Stimulated activated CD4-positive, alpha-beta T cell treated with anti-CD3 and anti-CD28 coated beads, Interleukin-4, amount 100 ng/mL, for 24 hours (primary cell): ENCODE data around the gene TWIST1.

Source experiments
- DNase-seq: peaks from one replicate; pipeline ENCODE4 v3.0.0-alpha.2; 2020

TWIST1 gene

DNA sequence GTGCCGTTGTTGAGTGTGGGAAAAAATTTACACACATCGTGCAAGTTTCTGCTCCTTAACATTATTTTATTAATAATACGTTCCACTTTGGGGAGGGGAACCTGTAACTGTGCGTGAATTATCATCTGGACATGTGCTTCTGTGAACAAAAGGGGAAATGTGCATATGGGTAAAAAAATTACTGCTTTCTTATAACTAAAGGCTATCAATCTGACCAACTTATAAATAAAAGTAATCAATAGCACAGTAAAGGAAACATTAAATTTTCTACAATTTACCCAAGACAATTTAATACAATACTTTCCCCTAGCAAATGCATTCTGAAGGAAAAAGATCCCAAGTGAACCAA is 4.5 kb downstream of the TWIST1 start:
- DNase-seq: no peak

DNA sequence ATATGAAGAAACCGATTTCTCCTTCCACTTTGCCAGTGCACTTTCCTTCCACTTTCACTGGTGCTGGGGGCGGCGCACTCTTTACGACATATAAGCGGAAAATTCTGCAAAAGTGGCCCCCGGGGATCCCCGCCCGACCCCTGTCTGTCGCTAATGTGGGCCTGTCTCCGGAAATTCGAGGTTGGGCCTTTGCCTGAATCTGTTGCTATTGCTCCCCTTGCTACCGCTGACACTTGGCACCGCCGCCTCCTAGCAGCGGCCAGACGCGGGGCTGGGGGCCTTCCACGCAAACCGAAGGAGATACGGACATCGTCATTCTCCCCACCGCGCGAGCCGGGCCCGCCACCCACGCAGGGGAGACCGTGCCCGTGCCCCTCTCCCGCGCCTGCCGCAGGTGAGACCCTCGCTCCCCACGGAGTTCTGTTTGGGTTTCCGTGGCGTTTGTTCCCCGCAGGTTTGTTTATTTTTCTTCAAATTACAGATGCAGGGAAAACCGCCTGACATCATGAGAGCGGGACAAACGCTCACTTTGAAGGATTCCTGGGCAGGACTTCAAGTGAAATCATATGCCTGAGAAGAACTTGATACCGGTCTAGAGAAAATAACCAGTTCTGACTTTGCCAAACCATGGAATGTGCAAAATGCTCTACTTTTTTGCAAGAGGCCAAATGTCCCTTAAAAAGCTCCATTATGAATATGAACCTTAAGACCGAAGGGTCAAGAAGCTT is 5.0 kb downstream of the TWIST1 start:
- DNase-seq: no peak

DNA sequence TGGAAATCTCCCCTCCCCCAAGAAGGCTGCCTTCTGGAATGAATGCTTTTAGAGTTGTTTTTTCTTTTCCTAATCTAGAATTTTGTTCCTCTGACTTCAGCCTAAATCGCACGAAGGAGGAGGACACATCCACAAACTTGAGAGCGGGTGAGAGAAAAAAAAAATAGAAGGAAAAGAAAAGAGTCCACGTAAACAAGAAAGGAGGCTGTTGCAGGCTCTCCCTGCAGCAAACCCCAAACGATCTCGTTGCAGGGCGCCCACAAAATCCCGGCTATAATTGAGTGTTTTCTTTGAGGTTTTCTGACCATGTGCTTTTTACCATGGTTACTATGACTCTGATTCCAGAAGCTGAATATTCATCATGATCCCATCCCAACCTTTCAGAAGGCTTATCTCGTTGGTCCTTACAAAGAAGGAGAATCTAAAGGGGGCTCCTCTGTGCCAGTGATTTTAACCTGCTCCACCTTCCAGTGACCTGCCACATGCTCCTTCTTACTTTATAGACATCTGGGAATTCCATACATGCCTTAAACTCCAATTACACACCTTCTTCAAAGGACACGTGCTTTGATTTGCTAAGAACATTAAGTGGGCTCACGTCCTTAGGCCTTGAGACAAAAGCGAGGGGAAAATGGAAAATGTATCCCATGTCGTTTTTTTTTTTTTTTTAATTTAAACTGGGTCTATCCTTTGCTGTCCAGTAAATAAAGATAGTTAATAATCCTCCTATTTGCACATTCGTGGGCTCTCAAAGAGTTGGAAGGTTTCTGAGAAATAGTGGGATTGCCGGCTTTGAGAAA is 5.8 kb downstream of the TWIST1 start:
- DNase-seq: no peak

DNA sequence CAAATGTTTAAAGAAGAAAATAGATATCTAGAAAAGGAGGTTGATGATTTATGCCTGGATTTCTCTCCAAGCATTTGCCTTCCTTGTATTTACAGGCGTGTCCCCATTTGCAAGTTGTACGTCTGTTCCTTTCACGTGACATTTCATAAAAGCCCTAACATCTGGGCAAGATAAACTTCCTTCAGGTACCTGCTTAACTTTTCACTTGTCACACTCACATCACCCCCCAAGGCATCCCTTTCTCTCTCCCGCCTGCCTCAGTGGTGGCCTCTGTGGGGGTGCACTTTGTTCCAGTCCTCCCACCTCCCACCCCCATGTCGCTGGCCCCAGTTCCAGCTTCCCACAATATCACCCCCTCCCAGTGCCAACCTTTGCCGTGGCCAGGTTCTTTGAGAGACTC is 6.7 kb downstream of the TWIST1 start:
- no peak for DNase-seq

DNA sequence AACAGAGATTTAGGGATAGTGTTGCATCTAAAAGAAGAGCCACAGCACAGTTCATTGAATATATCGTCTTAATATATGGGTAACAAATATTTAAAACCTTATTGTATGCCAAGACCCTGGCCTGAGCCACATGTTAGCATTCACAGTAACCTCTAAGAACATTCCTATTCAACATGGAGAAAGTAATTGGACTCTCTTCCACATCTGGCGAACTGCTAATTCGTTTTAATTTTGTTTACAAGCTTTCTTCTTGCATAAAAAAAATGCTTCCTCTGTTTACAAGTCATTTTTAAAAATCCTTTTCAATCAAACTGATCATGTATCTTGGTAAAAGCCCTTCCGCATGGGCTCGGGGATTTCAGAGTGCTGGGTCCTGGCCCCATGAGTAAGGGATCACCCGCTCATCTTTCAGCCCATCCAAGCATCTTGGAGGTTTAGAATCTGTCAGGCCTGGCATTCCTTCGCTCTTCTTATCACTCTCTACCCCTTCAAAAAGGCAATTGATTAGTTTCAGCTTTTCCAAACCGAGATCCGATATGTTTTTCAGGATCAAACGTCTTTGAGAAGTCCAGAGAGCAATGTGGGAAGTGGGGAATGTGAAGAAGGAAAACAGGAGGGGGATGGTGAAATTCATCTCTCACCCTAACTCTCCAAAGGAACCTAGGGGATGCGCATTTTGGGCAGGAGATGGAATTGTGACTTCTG is 7.3 kb downstream of the TWIST1 start:
- no peak for DNase-seq

DNA sequence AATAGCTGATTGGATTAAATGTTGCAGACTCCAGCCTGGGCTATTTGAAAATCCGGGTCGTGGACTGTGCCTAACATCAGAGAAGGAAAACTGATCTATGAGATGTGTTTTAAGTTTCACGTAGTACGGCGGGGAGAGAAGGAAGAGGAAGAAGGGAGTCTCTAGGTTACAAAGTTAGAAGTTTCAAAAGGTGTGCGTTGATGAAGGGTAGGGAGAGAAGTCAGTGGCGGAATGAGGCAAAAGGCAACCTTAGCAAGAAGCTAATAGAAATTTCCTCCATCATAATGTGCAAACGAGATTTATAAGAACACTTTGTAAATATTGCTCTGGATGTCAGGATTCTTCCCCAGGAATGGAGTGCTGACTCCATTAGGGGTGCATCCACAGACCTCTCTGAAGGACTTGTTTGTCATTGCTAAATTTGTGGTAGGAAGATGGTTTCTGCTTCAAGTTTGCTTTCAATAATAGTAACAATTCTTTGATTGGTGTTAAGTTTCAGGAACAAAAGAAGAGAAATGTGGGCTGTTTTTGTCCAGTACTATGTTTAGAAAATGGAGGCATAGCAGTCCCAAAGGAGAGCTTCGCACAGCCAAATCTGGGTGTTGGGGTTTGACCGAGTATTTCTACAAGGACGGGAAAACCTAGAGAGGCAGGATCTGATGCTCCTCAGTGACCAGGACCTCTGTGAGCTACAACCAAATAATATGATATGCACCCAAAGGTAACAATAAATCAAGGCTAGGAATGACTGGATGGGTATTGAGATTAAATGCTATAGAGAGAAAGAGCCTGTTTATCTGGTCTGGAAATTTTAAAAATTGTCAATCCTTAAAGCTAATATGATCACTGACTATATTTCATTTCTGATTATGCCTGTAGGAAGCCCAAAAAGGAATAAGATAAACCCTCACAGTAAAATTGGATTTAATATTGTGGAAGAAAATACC is 8.2 kb downstream of the TWIST1 start:
- no peak for DNase-seq

DNA sequence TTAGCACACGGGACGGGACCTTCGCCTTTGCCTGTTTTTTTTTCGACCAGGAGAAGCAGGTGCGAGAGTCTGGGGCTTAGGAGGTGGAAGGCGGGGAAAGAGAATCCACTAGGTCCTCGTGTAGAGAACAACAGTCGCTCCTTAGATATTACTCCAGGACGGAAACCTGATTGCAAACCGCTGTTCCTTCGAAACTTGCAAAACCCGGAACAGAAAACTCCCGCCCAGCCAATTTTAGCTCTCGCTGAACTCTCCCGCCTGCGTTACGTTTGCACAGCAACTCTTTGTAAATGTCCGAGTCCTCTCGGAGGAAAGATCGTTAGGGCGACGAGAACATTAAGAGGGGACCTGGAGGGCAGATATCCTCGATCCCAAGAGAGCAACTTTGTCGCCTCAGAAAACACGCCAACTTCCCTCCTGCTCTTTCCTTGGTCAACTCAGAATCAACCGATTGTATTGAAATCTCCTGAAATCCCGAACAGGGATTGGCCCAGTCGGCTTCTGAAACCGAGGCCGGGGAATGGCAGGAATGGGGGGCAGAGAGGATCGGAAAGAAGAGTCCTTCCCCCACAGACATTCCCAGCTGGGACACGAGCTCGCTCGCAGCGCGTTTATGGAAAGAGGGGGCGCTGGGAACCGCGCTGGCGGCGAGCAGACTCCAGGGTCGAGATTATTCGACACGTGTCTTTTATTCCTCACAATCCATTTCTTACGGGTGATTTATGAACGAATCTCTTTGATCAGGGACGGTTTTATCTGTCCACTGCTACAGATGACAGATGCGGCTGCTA is 9.9 kb downstream of the TWIST1 start:
- DNase-seq: no peak

DNA sequence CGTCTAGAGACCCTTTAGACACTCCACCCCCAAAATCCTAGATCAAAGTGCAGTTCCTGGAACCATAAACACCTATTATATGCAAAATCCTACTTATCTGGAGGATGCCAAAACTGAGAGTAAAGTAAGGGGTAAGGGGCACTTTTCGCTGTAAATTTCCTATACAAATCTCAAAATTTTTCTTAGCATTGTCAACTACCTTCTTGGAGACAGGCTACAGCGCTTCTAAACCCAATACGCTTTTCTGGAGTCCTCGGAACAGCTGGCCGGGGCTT is 10.4 kb downstream of the TWIST1 start:
- no peak for DNase-seq

DNA sequence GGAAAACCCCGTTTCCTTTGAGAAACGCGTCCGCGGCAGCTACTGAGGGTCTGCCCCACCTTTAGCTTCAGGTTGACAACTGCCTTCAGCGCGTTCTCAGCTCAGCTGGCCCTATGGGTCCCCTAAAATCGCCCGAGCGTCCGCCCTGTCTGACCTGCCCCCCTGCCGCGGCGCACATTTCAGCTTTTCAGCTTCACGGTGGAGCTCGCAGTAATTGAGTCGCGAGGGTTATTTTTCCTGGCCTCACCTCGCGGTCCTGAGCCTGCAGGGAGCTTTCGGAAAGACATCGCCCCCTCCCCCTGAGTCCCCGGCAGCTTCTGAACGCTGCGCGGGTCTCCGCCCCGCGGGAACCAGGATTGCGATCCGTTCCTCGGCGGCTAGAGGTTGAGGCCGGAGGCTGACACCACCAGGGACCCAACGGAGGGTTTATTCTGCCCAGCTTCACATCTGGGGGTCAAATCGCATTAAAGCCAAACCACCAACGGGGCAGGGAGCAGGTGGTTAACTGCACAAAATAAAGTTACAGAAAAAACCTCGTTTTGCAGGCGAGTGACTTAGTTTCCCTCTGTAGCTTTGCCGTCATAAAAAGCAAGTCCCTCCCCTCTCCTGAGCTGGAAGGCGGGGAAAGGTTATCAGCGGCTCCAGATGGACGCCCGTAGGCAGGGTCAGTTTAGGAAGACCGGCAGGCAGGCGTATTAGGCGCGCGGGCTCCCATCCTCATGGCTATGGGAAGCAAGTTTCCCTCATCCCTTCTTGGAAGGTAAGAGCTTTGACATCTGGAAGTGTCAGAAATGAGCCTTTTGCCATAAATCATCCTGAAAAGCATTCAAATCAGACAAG is 11.0 kb downstream of the TWIST1 start:
- DNase-seq: no peak

DNA sequence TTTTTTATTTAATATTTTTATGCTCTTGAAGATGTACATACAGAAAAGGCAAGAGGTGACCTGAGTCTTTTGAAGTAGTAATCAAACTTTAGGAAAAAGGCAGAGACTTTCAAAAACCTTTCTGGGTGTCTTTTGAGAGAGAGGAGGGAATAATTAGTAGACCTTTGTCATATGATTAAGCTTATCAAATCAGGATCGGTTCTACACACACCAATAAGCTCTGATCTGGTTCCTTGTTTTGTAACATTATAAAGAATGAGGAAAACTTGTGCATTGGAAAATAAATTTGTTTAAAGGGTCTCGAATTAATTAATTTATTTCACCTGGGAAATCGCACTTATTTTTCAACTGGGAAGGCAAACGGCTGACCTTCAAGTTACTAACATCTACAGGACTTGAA is 11.9 kb downstream of the TWIST1 start:
- DNase-seq: no peak

DNA sequence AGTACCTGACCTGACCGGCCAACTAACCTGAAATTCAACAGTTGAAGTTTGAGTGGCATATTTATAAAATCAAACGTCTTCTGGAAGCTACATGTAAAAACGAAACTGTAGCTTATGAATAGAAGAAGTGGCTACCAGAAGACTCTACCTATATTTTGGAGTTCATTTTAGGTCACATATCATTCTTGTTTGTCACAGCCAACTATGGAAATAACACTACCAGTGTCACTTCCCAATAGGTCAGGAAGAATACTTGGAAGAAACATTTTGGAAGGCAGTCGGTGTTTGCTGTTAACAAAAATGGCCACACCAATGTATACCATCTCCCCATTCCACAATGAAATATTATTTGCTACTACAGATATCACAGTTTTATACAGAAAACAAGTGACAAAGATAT is 12.6 kb downstream of the TWIST1 start:
- DNase-seq: no peak

DNA sequence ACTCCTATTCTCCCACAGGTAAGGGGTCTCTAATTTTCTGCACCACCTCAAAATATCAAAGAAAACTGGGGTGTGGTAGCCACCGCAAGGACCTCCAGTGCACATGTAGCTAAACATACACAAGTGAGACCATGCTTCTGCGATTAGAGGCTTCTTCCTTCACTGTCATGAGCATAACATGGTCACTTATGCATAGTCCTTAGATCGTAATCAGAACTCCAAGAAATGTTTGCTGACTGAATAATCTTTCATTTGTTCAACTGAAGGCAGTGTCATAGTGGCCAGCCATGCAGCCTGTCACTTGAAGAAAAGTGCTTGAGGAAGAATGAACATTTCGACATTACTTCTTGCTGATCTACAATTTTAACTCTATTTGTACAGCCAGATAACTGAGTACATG is 14.6 kb downstream of the TWIST1 start:
- no peak for DNase-seq

DNA sequence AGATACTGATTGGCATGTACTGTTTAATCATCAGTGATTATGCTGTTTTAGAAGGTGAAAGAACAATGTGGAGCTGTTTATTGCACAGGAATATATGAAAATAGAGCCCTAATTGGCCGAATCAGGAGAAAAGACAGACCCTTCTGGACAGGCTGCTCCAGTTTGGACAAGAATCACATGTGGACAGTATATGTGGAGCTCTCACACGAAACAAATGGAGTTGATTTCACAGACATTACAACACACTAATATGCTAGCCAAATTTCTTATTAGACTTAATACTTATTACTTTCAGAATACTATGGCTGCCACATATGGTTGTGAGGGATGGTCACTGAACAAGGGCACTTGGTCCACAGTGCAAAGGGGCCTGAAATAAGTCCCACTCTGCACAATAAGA is 15.5 kb downstream of the TWIST1 start:
- no peak for DNase-seq

DNA sequence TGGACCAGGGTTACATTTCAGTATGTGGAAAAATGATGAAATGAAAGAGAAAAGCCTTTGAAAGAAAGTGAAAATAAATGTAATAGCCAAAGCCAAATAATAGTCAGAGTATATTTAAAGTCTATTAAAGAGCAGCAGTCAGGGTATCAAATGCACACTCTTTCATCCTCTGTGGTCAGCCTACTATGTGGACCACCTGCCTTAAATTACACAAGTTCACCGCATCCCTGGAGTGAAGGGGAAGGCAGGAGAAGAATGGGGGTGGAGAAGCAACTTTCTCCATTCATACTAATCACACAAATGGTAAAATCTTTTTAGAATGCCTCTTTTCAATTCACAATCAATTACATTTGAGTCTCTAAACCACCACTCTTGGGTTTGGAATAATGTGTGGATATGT is 16.0 kb downstream of the TWIST1 start:
- no peak for DNase-seq

DNA sequence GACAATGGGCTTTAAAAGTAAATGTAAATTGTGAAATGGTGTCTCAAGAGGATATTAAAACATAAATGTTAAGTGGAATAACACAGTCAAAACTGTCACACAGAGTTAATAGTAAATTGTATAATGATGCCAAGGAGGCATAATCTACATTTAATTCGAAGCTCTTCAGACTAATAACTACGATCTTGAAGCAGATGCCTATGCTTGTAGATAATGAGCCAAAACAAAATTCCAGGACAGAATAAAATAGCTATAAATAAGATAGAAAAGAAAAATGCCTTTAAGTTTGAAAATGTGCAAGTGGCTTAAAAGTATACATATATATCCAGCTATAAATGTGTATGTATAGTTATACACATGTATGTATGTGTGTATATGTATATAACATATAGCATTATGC is 17.5 kb downstream of the TWIST1 start:
- no peak for DNase-seq

DNA sequence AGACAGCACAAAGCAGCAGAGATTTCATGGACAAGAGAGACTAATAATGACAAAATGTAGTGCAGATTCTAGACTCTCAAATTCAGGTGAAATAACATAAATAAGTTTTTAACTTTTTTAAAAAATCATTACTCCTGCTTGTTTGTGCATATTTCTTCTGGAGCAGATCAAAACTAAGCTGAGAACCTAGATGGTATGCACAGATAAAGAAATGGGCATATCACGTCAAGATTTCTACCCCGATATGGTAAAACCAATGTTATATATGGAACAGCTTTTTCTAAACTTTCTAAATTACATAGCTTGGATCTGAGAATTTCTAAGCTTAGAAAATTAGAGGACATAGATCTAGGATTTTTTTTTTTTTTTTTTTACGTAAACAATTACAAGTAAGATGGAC is 18.2 kb downstream of the TWIST1 start:
- no peak for DNase-seq

DNA sequence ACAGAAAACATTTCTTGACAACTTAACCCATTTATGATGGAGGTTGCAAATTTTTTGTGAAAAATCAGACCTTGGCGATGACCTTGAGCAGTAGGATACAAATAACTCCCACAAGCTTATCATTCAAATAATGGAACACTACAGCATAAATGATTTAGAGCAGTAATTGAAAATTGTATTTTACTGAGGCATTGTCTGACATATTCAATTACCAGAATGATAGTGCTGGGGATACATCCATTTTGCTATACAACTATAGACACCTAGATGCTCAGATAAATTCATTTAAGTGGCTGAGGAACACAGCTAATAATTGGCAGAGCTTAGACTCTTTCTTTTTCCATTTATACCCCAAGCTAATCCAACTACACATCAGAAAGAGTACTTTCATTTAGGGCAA is 18.9 kb downstream of the TWIST1 start:
- no peak for DNase-seq

DNA sequence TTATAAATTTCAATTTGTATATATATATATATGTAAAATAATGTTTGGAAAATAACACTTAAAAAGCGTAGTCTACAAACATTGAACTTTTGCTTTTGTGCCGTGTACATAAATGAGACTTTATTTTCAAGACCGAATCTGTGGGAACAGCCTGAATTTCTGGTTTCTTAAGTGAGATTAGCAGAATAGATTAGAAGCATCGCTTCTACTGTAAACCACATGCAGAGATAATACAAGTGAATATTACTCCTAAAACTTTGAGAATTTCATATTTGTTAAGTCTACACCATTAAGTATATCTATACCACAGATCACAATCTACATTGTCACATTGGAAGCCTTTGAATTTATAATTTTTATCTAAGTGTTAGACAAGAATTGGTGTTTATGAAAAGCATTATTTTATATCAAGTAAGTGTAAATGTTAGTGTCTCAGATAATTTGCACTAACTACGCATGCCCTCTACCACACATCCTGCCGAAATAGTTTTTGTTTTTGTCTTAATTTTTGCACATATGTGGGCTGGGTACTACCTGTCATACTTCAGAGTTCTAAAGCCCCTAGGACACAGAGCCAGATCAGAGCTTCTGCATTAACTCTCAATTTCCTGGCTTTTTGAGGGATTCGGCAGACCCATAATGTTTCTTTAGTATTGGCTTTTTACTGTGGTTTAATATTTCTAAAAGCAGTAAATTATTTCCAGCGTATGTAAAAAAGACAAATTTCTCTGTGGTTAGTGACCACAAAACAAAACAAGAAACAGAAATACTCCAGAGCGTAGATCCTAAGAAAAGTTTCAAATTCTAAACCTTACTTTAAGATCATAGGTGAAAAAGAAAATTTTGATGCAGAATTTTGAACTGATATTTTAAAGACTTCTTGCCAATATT is 20.0 kb downstream of the TWIST1 start:
- DNase-seq: no peak

DNA sequence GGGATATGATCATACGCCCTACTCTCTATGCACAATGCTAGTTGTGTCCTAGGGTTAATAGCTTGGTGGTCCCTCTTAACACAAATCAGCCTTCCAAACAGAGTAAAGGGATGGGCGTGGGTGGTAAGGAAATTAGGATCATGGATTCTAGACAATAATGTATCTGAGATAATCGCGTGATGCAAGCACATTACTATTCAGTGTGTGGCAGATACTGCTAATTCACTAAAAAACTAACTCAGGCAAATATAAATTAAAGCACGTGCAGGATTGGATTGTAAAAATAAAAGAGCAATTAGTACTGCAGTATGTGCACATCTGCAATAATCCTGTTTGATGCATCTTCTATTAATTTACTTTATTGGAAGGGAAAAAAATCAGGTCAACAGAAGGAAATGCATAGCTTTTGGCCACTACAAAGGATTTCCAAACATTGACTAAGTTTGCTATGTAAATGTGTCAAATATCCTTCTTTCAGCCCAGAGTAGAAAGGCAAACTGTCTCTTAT is 22.0 kb downstream of the TWIST1 start:
- DNase-seq: no peak
